GM18508 (cell line): Measurements from ENCODE around the gene MS4A4A.

ENCODE experiments used
- ATAC-seq: cut with Tn5 transposase; IDR thresholded peaks from one replicate; pipeline ENCODE4 v1.9.1; 2021; ENCODE audit warnings: moderate number of reproducible peaks; ENCODE audit not compliant: insufficient read depth, unreplicated experiment

The MS4A4A gene

DNA sequence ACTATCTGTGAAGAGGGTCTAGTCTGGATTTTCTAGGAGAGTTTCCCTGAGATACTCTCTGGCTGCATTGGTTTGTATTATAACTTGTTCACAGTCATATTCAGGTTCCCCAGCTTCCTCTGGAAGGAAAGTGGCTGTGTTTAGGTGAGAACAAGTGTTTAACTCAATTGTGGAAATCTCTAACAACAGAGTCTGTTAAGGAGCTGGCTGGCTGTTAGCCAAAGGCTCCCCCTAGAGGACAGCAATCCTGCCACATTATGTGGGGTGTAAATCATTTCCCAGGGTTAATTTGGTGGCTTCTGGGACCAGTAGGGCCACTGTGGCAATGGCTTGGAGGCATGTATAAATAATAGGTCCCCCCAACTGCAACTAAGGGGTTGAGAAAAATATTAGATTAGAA lies 65.0 kb downstream of the MS4A4A start:
- no peak for ATAC-seq

DNA sequence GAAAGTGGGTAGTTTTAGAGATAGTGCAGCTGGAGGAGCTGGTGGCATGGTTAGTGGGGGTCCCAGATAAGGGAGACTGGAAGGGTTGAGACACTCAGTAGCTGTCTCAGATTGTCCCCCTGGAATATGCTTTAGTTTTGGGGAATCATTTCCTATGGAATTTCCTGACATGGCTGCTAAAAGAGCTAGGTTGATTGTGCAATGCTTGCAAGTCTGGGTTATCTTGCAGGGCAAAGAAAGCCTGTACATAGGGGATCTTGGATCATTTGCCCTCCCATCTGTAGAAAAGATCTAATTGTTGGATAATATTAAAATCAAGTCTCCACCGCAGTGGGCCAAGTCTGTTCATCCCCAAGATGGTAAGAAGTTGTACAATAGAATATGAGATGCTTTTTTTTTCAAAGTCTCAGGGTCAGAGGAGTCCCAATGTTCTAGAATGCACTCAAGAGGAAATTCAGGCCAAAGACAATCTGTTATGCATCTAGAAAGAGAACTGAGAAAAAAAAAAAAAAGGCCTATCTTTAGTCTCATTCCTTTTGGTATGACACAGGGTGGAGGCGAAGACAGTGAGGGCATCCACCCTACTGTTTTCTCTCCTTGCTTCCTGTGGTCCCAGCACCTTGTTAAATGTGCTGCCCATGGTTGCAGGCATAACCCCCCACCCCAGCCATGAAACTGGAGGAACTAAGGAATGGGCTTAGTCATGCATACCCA lies 66.8 kb downstream of the MS4A4A start:
- ATAC-seq: no peak

DNA sequence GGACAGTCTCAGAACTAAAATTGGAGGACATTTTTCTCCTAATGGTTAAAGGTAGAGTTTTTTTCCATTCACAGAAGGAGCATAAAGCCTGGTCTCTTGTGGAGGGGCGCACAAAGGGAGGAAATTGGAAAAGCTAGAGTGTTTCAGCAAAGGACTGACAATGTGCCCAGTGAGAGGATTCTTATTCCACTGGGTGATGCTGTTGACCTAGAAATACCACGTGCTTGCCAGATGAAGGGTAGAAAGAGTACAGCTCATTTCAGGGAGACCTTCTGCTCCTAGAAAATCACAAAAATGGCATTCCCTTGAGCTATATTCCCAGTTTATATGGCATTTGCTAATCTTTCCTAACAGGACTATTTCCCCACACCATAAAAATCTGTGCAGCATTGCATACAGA lies 67.7 kb downstream of the MS4A4A start:
- no peak for ATAC-seq

DNA sequence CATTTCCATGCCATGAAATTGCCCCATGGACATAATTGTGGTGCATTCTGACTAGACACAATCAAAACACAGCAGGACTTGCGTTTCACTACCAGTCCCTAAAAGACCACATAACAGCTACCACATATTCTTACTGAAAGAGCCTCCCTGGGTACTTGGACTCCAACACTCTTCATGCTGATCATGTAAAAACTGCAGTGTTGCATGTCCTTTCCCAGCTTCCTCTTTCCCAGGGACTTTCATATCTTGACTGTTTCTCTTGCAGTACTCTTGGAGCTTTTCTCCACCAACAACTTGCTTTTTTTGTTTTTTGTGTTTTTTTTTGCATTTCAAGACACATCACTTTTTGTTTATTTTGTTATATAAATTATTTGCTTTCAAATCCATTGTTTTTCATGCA lies 69.5 kb downstream of the MS4A4A start:
- no peak for ATAC-seq

DNA sequence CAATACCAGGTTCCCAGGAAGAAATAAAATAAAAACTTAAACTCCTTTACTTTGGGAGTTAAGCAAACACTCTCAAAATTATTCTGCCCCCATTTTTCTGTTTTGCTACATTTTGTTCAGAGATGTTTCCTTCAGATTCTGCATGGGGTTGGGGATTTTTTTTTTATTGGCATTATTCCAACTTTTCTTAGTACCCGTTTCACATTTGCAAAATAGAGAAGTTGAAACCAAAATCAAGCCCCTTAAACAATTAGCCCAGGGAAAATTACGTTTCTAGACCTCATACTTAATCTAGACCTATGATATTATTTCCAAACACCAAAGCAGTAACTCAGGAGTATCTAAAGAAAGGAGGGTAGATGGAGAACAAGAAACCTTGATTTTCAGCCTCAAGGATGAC lies 77.3 kb downstream of the MS4A4A start:
- ATAC-seq: no peak
